ENCODE measurements around the gene REPIN1. TPM values are rescaled to one million over a fixed set of nuclear protein-coding genes. Genes with fewer than 3 reads are reported as not detected.
A peak's percentile ranks its signal among the peaks of the same experiment; 100 is the strongest.

Gene REPIN1
- total and polyA plus RNA-seq, 9 of the 15 experiments (the other 6 are each of a cell fraction or from before 2014, with no cell fraction given): 8.1 to 283 (median 94.3) TPM

- TF ChIP-seq PBX2 (CRISPR knock-in tag; IDR thresholded peaks at IDR 0.05; ENCODE audit: low read depth): no peak
- TF ChIP-seq PBX2 (tag; conservative IDR thresholded peaks at IDR 0.05; ENCODE audit: low read depth): no peak
- TF ChIP-seq SOX6 (IDR thresholded peaks at IDR 0.05): no peak
- 0 out of 2 replicates have a peak, but pooled peaks have one; percentile 51 for TF ChIP-seq CUX1 (CRISPR knock-in tag; IDR thresholded peaks at IDR 0.05)
- TF ChIP-seq GTF2B (IDR thresholded peaks at IDR 0.05; ENCODE audit: extremely low read depth, insufficient read length): no peak
These were observed 32.3 kb downstream of the REPIN1 start (continued) for GRCh38 chr7:150400788-150401423.

All from K562 (cell line).